B cell (primary cell): ENCODE results near the gene SLC28A3.

ENCODE experiments used
- CTCF ChIP-seq: fragments of 200-600 bp; IDR thresholded peaks from one replicate; pipeline ENCODE4 v1.8.0; 2022; ENCODE audit warnings: antibody characterized with exemption, mild to moderate bottlenecking
- EZH2 ChIP-seq: IDR thresholded peaks from 2 replicates; pipeline ENCODE4 v1.6.1; 2012; ENCODE audit warnings: borderline replicate concordance, low read depth, mild to moderate bottlenecking, moderate library complexity, low read length; ENCODE audit not compliant: insufficient read depth, poor library complexity, severe bottlenecking

DNA sequence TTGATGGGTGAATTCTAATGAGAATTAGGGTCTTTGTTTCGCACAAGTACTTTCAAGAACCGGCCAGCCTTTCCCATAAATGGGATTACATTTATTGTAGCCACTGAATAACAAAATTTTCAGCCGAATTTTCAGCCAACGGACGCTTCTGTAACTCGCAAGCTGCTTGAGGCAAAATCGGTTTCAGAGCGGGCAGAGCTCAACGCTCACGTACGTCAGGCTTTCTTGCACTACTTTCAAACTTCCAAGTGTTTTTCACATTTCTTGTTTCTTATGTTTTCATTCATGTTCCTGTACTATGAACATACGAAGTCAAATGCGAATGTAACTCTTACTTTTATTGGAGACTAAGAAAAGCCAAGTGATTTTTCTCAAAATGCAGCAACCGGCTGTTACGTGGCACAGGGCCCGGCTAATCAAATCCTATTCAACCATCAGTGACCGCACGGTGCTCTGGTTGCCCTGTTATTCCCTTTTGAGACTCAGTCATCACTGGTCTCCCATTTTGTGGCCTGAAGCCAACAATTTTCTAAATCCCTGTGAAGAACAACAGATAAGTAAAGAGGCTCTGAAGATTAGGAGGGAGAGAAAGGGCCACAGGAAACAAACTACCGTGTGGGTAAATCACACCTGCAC lies 68.5 kb downstream of the SLC28A3 start:
- TF ChIP-seq EZH2 (no peak), CTCF (no peak)
